ENCODE measurements around the gene GRAMD1A. TPM values are rescaled to one million over a fixed set of nuclear protein-coding genes. Genes with fewer than 3 reads are reported as not detected.

The GRAMD1A gene
- total RNA-seq, 1 donor from 2014 or later = 27.2 TPM

GRCh38 chr19:35037716-35038622 lies 37.8 kb downstream of the GRAMD1A start:
- H3K27me3 Mint-ChIP-seq (ENCODE audit: insufficient read depth, low read depth) = peaks cover 13% of the 10 kb centered on the region
- no peak overlapping the region for H3K4me3 ChIP-seq
- no peak overlapping the region for H3K4me2 ChIP-seq
- no peak overlapping the region for H3K27ac ChIP-seq
- TF ChIP-seq EZH2 (IDR thresholded peaks at IDR 0.05) (no peak), CTCF (IDR thresholded peaks at IDR 0.05) (no peak), EZH2phosphoT487 (IDR thresholded peaks at IDR 0.05) (no peak)
- H3K36me3 ChIP-seq = no peaks in the 10 kb centered on the region
- H3K79me2 ChIP-seq (ENCODE audit: low read depth) = no peaks in the 10 kb centered on the region
- no peak overlapping the region for H3K9ac ChIP-seq
- H3K27me3 ChIP-seq = peaks cover 5% of the 10 kb centered on the region
- no peak overlapping the region for H3K27ac Mint-ChIP-seq
- DNase-seq (ENCODE audit: low spot score) = no peak
- H3K4me1 Mint-ChIP-seq = peaks cover 15% of the 10 kb centered on the region
- H3K4me1 ChIP-seq = peaks cover 14% of the 10 kb centered on the region
- H3K36me3 Mint-ChIP-seq = no peaks in the 10 kb centered on the region
- no peaks in the 10 kb centered on the region for H4K20me1 ChIP-seq (ENCODE audit: low read depth)
- H3K9me3 ChIP-seq (ENCODE audit: low read depth) = no peaks in the 10 kb centered on the region
- H3F3A ChIP-seq (ENCODE audit: low read depth) = no peaks in the 10 kb centered on the region
- H3K9me3 Mint-ChIP-seq = no peaks in the 10 kb centered on the region
- H2AFZ ChIP-seq (replicated peaks) = no peak overlapping the region
- H3K4me3 Mint-ChIP-seq = no peak overlapping the region

GRCh38 chr19:35038623-35039512 lies 38.7 kb downstream of the GRAMD1A start:
- Mint-ChIP-seq H3K9me3 (no peaks in the 10 kb centered on the region), H3K27ac (no peak overlapping the region), H3K4me1 (peaks cover 15% of the 10 kb centered on the region), H3K36me3 (no peaks in the 10 kb centered on the region), H3K27me3 (ENCODE audit: insufficient read depth, low read depth) (peaks cover 12% of the 10 kb centered on the region), H3K4me3 (peak overlapping the region; percentile 13)
- Histone ChIP-seq H3K79me2 (ENCODE audit: low read depth) (no peaks in the 10 kb centered on the region), H3K4me1 (peaks cover 14% of the 10 kb centered on the region), H3F3A (ENCODE audit: low read depth) (no peaks in the 10 kb centered on the region), H3K4me2 (no peak overlapping the region), H4K20me1 (ENCODE audit: low read depth) (no peaks in the 10 kb centered on the region), H3K36me3 (no peaks in the 10 kb centered on the region), H3K27me3 (no peaks in the 10 kb centered on the region), H3K27ac (no peak overlapping the region), H3K4me3 (no peak overlapping the region), H3K9ac (no peak overlapping the region), H2AFZ (replicated peaks) (no peak overlapping the region), H3K9me3 (ENCODE audit: low read depth) (no peaks in the 10 kb centered on the region)
- no peak for DNase-seq (ENCODE audit: low spot score)
- TF ChIP-seq EZH2phosphoT487 (IDR thresholded peaks at IDR 0.05) (no peak), CTCF (IDR thresholded peaks at IDR 0.05) (no peak), EZH2 (IDR thresholded peaks at IDR 0.05) (no peak)

- Histone ChIP-seq H3K4me1 (peaks cover 14% of the 10 kb centered on the region), H3K4me3 (no peak overlapping the region), H3K79me2 (ENCODE audit: low read depth) (no peaks in the 10 kb centered on the region), H3K36me3 (no peaks in the 10 kb centered on the region), H2AFZ (replicated peaks) (no peak overlapping the region), H3K9ac (no peak overlapping the region), H4K20me1 (ENCODE audit: low read depth) (no peaks in the 10 kb centered on the region), H3K9me3 (ENCODE audit: low read depth) (no peaks in the 10 kb centered on the region), H3K27me3 (no peaks in the 10 kb centered on the region), H3K4me2 (peak overlapping the region; percentile 81), H3K27ac (no peak overlapping the region), H3F3A (ENCODE audit: low read depth) (no peaks in the 10 kb centered on the region)
- no peak for TF ChIP-seq EZH2 (IDR thresholded peaks at IDR 0.05)
- no peak for TF ChIP-seq EZH2phosphoT487 (IDR thresholded peaks at IDR 0.05)
- TF ChIP-seq CTCF (IDR thresholded peaks at IDR 0.05) = no peak
- peaks cover 16% of the 10 kb centered on the region for H3K4me1 Mint-ChIP-seq
- H3K27ac Mint-ChIP-seq = no peak overlapping the region
- peaks cover 11% of the 10 kb centered on the region for H3K27me3 Mint-ChIP-seq (ENCODE audit: insufficient read depth, low read depth)
- H3K4me3 Mint-ChIP-seq = no peak overlapping the region
- H3K9me3 Mint-ChIP-seq = no peaks in the 10 kb centered on the region
- H3K36me3 Mint-ChIP-seq = no peaks in the 10 kb centered on the region
- DNase-seq (ENCODE audit: low spot score) = no peak
These were observed 40.0 kb downstream of the GRAMD1A start for GRCh38 chr19:35039881-35040825.
